ENCODE results near the gene F8A2. TPM values are rescaled to one million over a fixed set of nuclear protein-coding genes. Genes with fewer than 3 reads are reported as not detected.

Gene F8A2
- total RNA-seq (2022; extraction: Qiagen RNA extraction), result not detected in 5 replicates

DNA sequence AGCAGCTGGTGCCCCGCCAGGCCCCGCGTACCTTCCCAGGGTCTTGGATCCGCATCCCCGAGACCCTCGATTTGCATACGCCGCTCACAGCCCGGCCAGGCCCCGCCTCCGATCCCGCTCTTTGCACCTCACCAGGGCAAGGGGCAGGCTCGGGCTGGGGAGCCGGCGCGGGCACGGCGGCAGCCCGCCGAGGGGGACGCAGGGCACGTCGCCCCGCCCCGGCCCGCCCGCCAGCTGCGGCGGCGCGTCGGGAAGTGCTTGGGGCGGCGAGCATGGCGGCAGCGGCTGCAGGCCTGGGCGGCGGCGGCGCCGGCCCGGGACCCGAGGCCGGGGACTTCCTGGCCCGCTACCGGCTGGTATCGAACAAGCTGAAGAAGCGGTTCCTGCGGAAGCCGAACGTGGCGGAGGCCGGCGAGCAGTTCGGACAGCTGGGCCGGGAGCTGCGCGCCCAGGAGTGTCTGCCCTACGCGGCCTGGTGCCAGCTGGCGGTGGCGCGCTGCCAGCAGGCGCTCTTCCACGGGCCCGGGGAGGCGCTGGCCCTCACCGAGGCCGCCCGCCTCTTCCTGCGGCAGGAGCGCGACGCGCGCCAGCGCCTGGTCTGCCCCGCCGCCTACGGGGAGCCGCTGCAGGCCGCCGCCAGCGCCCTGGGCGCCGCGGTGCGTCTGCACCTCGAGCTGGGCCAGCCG lies at the start of gene F8A2:
TSS of gene F8A2 (plus strand) at position 253 of the 686 bp plus-strand sequence. CDS start at position 273, 20 bp downstream.

DNA sequence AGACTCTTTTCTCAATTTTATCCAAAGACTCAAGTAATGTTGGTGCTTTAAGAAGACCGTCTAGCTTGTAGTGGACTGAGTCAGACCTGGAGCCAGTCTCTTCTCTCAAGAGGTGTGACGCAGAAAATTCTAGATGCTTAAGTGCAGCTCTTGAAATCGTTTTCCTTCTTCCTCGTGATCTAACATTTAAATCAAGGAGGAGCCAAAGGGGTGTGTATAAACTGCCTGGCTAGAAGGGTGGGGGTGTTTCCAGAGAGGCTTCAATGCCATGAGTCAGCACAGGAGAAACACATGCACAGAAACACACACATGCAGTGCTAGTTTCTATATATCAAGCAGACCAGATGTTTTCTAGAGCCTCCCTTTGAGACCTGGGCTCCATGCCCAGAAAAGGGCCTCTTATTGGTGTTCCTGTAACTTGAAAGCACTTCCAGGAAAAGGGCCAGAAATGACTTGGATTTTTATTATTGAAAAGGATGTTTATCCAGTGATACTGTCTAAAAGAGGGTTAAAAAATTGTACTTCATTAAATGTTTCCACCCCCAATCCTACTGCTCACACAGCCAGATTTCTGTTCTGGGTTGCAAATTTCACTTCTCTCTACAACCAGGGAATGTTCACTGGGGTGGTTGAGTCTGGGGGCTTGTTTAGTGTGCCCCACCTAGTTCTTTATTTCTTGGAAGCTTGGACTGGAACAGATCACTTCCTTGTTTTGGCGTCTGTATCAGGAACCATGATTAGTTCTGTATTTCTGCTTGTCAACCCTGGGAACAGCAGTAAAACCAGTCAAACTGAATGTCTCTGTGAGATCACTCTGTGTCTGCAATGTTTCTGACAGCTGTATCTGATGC lies 47.2 kb upstream of the F8A2 start, which contains the start of gene CLIC2:
TSS of gene CLIC2 (minus strand) at position 129 of the 851 bp plus-strand sequence. CDS start 187 bp downstream, outside the sequence.

Other genes starting within 250 kb of the F8A2 start
- gene VBP1, start 165.6 kb upstream of the F8A2 start, total RNA-seq (2022; extraction: Qiagen RNA extraction), result 47.0 to 67.0 TPM (median 49.1 TPM) in 5 replicates
- gene RAB39B, start 117.6 kb upstream of the F8A2 start, total RNA-seq (2022; extraction: Qiagen RNA extraction), result 0.43 to 0.80 TPM (median 0.69 TPM) in 5 replicates
- 0.05 to 0.23 TPM (median 0.16 TPM) in 4 of 5 replicates, not detected in the other for gene CLIC2, start 47.5 kb upstream of the F8A2 start, total RNA-seq (2022; extraction: Qiagen RNA extraction)
- gene F8A3, start 76.5 kb downstream of the F8A2 start, total RNA-seq (2022; extraction: Qiagen RNA extraction), result 0.55 to 1.4 TPM (median 1.0 TPM) in 5 replicates
- gene SPRY3, start 230.5 kb downstream of the F8A2 start, total RNA-seq (2022; extraction: Qiagen RNA extraction), result 0.08 to 0.15 TPM (median 0.14 TPM) in 5 replicates
- gene TMLHE, start 230.9 kb downstream of the F8A2 start, total RNA-seq (2022; extraction: Qiagen RNA extraction), result 9.3 to 10.1 TPM (median 9.9 TPM) in 5 replicates